Heart left ventricle (tissue), 13 donors: Measurements from ENCODE around the gene ALK.

Source experiments
- CTCF ChIP-seq, 12 donors: fragments of 200-600 bp; sonication (generic) in 4 of 12; IDR thresholded peaks; one replicate each; pipeline versions ENCODE4 v1.5.0 to v1.8.0; 2018 to 2022; ENCODE audit warnings: antibody characterized with exemption in 12 of 12, mild to moderate bottlenecking in 5 of 12
- POLR2A ChIP-seq, 2 donors: fragments of 450-650 bp; IDR thresholded peaks; one replicate each; pipeline ENCODE4 v1.6.1; 2017; ENCODE audit warnings: antibody characterized with exemption in 2 of 2, mild to moderate bottlenecking in 2 of 2, moderate library complexity in 2 of 2
- donor health status: ischemic (EF 13 %, LVEDD 7.1; RV severe dilation, severe dysfunction).
- donor health status: DM: no; HTN: yes; CAD: no.
- donor health status: DM: no; HTN: no; CAD: no.
- donor health status: ischemic (EF 25% LVEDD 6.9; RV normal size, moderate dysfunction).
- donor health status: ischemic (EF 25% LVEDD 5.7; RV mildly dilated, moderate dysfunction).
- donor health status: ischemic (EF 35%, LVEDD 5.7; RV mildly dilated, moderate dysfunction).
- donor health status: nonischemic (EF 11% LVEDD 7.7; RV severe dilation, severe dysfunction).
- donor health status: DM: yes; HTN: yes; CAD: no.
- donor health status: PGD.
- donor health status: ischemic (EF 29% LVEDD 5.4; RV normal size, mild dysfunction).
- donor health status: nonischemic (EF 23%, LVEDD 6.1; RV moderate dilation, normal function).

GRCh38 chr2:29417630-29418029 is 503.8 kb downstream of the ALK start:
- peak in 1 of 12 donors; percentile 10 for TF ChIP-seq CTCF (IDR thresholded peaks at IDR 0.05)
- TF ChIP-seq POLR2A (IDR thresholded peaks at IDR 0.05), result no peak
